ENCODE data around the gene HTR6. TPM values are rescaled to one million over a fixed set of nuclear protein-coding genes. Genes with fewer than 3 reads are reported as not detected.

HTR6 gene
- total RNA-seq, 3 donors from 2014 or later = not detected

DNA sequence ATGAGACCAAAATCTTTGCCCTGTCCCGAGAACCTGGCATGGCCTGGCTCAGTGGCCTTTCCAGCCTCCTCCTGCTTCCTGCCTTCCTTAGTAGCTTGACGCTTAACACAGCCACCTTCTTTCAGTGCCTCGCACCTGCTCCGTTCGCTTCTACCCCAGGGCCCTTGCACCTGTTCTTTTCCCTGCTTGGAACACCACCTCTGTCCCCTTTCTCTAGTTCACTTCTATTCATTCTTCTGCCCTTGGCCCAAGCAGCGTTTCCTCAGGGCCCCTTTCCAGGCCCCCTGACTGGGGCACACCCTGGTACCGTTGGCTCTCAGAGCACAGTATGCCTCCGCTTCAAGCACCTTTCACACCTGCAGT, 9.0 kb upstream of the HTR6 start:
- TF ChIP-seq, protein P1, sequence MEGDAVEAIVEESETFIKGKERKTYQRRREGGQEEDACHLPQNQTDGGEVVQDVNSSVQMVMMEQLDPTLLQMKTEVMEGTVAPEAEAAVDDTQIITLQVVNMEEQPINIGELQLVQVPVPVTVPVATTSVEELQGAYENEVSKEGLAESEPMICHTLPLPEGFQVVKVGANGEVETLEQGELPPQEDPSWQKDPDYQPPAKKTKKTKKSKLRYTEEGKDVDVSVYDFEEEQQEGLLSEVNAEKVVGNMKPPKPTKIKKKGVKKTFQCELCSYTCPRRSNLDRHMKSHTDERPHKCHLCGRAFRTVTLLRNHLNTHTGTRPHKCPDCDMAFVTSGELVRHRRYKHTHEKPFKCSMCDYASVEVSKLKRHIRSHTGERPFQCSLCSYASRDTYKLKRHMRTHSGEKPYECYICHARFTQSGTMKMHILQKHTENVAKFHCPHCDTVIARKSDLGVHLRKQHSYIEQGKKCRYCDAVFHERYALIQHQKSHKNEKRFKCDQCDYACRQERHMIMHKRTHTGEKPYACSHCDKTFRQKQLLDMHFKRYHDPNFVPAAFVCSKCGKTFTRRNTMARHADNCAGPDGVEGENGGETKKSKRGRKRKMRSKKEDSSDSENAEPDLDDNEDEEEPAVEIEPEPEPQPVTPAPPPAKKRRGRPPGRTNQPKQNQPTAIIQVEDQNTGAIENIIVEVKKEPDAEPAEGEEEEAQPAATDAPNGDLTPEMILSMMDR (IDR thresholded peaks at IDR 0.05) = no peak
- ATAC-seq (no peak), DNase-seq (no peak)
- Histone ChIP-seq H3K9me3 (no peaks in the 10 kb centered on the region), H3K4me1 (ENCODE audit: low read depth) (peaks cover 12% of the 10 kb centered on the region), H3K36me3 (ENCODE audit: low read depth) (no peaks in the 10 kb centered on the region), H3K4me3 (no peak overlapping the region)
- intact Hi-C loops (cut with DNase I, micrococcal nuclease) = loop anchor here in 1 of 2 donors (10.0 kb wide), 1 partner anchor 311 kb away; no protein-coding TSS in a partner anchor

DNA sequence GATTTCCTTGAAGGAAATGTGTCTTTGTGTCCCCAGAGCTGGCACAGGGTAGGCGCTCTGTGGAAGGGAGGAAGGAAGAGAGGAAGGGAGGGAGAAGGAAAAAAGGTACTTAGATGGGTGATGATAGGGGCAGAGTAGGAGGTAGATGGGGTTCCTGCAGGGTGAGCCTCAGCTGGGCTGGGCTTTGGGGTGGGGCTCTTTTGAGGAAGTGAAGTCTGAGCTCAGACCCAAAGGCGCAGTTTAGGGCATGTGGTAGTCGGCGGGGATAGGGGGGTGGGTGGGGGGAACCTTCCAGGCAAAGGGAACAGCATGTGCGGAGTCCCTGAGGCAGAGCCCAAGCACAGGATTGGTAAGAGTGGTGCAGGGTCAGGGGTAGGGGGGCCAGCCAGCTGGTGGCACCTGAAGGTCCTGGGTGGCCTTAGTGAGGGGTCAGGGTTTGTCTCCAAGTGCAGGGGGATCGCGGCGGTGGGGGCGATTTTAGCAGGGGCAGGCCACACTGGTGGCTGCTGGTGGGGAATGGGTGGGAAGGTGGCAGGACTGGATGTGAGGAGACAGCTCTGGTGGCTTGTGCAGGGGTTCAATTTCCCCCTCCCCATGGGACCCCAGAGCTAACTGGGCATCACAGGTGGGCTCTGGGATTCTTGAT, 8.4 kb upstream of the HTR6 start:
- ATAC-seq = no peak
- no peak for DNase-seq
- H3K4me3 ChIP-seq = no peak overlapping the region
- H3K36me3 ChIP-seq (ENCODE audit: low read depth) = no peaks in the 10 kb centered on the region
- intact Hi-C loops (cut with DNase I, micrococcal nuclease) = loop anchor here in 1 of 2 donors (10.0 kb wide), 1 partner anchor 311 kb away; no protein-coding TSS in a partner anchor
- peaks cover 6% of the 10 kb centered on the region for H3K4me1 ChIP-seq (ENCODE audit: low read depth)
- TF ChIP-seq, protein P1 (IDR thresholded peaks at IDR 0.05) = no peak
- no peaks in the 10 kb centered on the region for H3K9me3 ChIP-seq

DNA sequence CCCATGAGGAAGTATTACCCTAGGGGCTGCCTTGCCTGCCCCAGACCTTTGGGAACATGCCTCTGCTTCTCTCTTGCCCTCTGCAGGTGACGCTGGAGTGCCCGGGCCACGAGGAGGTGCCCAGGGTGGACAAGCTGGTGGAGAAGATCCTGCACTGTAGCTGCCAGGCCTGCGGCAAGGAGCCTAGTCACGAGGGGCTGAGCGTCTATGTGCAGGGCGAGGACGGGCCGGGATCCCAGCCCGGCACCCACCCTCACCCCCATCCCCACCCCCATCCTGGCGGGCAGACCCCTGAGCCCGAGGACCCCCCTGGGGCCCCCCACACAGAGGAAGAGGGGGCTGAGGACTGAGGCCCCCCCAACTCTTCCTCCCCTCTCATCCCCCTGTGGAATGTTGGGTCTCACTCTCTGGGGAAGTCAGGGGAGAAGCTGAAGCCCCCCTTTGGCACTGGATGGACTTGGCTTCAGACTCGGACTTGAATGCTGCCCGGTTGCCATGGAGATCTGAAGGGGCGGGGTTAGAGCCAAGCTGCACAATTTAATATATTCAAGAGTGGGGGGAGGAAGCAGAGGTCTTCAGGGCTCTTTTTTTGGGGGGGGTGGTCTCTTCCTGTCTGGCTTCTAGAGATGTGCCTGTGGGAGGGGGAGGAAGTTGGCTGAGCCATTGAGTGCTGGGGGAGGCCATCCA, 7.8 kb upstream of the HTR6 start:
- H3K36me3 ChIP-seq (ENCODE audit: low read depth) = no peaks in the 10 kb centered on the region
- intact Hi-C loops (cut with DNase I, micrococcal nuclease) = loop anchor here in 1 of 2 donors (10.0 kb wide), 1 partner anchor 312 kb away; no protein-coding TSS in a partner anchor
- ATAC-seq = no peak
- H3K4me3 ChIP-seq = no peak overlapping the region
- H3K4me1 ChIP-seq (ENCODE audit: low read depth) = peaks cover 5% of the 10 kb centered on the region
- TF ChIP-seq, protein P1 (IDR thresholded peaks at IDR 0.05) = no peak
- no peaks in the 10 kb centered on the region for H3K9me3 ChIP-seq
- no peak for DNase-seq

- intact Hi-C loops (cut with DNase I, micrococcal nuclease) = loop anchor here in 1 of 2 donors (10.0 kb wide), 1 partner anchor 313 kb away; no protein-coding TSS in a partner anchor
- H3K36me3 ChIP-seq (ENCODE audit: low read depth) = no peaks in the 10 kb centered on the region
- no peak for ATAC-seq
- DNase-seq = no peak
- H3K9me3 ChIP-seq = no peaks in the 10 kb centered on the region
- TF ChIP-seq, protein P1 (IDR thresholded peaks at IDR 0.05) = no peak
- peaks cover 5% of the 10 kb centered on the region for H3K4me1 ChIP-seq (ENCODE audit: low read depth)
- no peak overlapping the region for H3K4me3 ChIP-seq
Measured at GRCh38 chr1:19657511-19657910, 7.2 kb upstream of the HTR6 start.

- Histone ChIP-seq H3K4me3 (no peak overlapping the region), H3K4me1 (ENCODE audit: low read depth) (peaks cover 5% of the 10 kb centered on the region), H3K36me3 (ENCODE audit: low read depth) (no peaks in the 10 kb centered on the region), H3K9me3 (no peaks in the 10 kb centered on the region)
- TF ChIP-seq, protein P1 (IDR thresholded peaks at IDR 0.05) = no peak
- no peak for ATAC-seq
- intact Hi-C loops (cut with DNase I, micrococcal nuclease) = loop anchor here in 1 of 2 donors (10.0 kb wide), 1 partner anchor 313 kb away; no protein-coding TSS in a partner anchor
- DNase-seq = no peak
Measured at GRCh38 chr1:19658186-19658585, 6.5 kb upstream of the HTR6 start.
